HG03520 (cell line): ENCODE data around the gene ENO2.

Experiments
- ATAC-seq: cut with Tn5 transposase; IDR thresholded peaks from one replicate; pipeline ENCODE4 v1.9.1; 2021; ENCODE audit warnings: mild to moderate bottlenecking, moderate library complexity; ENCODE audit not compliant: unreplicated experiment

The ENO2 gene

GRCh38 chr12:6912164-6912935 lies 2.0 kb upstream of the ENO2 start:
- no peak for ATAC-seq

GRCh38 chr12:6914947-6915788 lies 788 bp downstream of the ENO2 start:
- no peak for ATAC-seq

GRCh38 chr12:6915789-6916285 lies 1.5 kb downstream of the ENO2 start:
- no peak for ATAC-seq

GRCh38 chr12:6916426-6917200 lies 2.2 kb downstream of the ENO2 start:
- no peak for ATAC-seq

GRCh38 chr12:6917491-6918231 lies 3.3 kb downstream of the ENO2 start:
- ATAC-seq, result no peak

GRCh38 chr12:6919588-6919987 lies 5.2 kb downstream of the ENO2 start:
- no peak for ATAC-seq

GRCh38 chr12:6921539-6921938 lies 7.2 kb downstream of the ENO2 start:
- no peak for ATAC-seq

GRCh38 chr12:6921996-6922946 lies 7.9 kb downstream of the ENO2 start:
- ATAC-seq, result no peak

- no peak for ATAC-seq
Measured at GRCh38 chr12:6923003-6923732, 8.8 kb downstream of the ENO2 start.

GRCh38 chr12:6923851-6924250 lies 9.5 kb downstream of the ENO2 start:
- no peak for ATAC-seq

- ATAC-seq, result no peak
Measured at GRCh38 chr12:6925239-6925539, 10.8 kb downstream of the ENO2 start.

GRCh38 chr12:6925540-6926279 lies 11.3 kb downstream of the ENO2 start:
- no peak for ATAC-seq

- no peak for ATAC-seq
Measured at GRCh38 chr12:6927379-6928021, 13.1 kb downstream of the ENO2 start, which contains the start of gene ATN1. Gene ATN1 (plus strand): TSS chr12:6927959. CDS start chr12:6934002, 6,043 bp downstream.

- no peak for ATAC-seq
Measured at GRCh38 chr12:6928022-6928702, 13.8 kb downstream of the ENO2 start.

- ATAC-seq, result no peak
Measured at GRCh38 chr12:6928703-6929407, 14.5 kb downstream of the ENO2 start.
